Measurements from ENCODE around the gene SLC26A6. TPM values are rescaled to one million over a fixed set of nuclear protein-coding genes. Genes with fewer than 3 reads are reported as not detected.

The SLC26A6 gene
- total RNA-seq, 1 experiment from 2014 or later, result 55.1 TPM

GRCh38 chr3:48593337-48593736 lies 41.9 kb downstream of the SLC26A6 start:
- H3K4me1 ChIP-seq (ENCODE audit: control insufficient read depth in 1 of 2, insufficient read depth in 2 of 2, low read length in 2 of 2), result peaks cover 11 to 21% of the 10 kb centered on the region in 2 experiments
- CTCF ChIA-PET, result no interaction called here
- POLR2A ChIA-PET, result no interaction called here

More at GRCh38 chr3:48593337-48593736, 41.9 kb downstream of the SLC26A6 start:
- H3K79me2 ChIP-seq (ENCODE audit: insufficient read depth, low read length), result no peaks in the 10 kb centered on the region
- H3K4me3 ChIP-seq (replicated peaks in 1 of 2; ENCODE audit: low read depth in 1 of 2, low read length in 2 of 2), result no peak overlapping the region
- H2AFZ ChIP-seq (ENCODE audit: low read depth, low read length, poor library complexity, severe bottlenecking), result no peak overlapping the region
- no TSS peak for BruUV-seq (replicated peaks)
- H3K4me2 ChIP-seq (ENCODE audit: low read length), result no peak overlapping the region
- peaks cover 0 to 7% of the 10 kb centered on the region in 2 experiments; a peak in 1 of 4 replicates for H3K36me3 ChIP-seq (ENCODE audit: control insufficient read depth in 1 of 2, insufficient read depth in 2 of 2, low read length in 2 of 2)
- ATAC-seq, result no peak
- no peaks in the 10 kb centered on the region for H4K20me1 ChIP-seq (ENCODE audit: insufficient read depth)
- TF ChIP-seq CBX3 (IDR thresholded peaks at IDR 0.05; ENCODE audit: low read depth) (no peak), ZFX (IDR thresholded peaks at IDR 0.05) (no peak), ZNF274 (IDR thresholded peaks at IDR 0.05; ENCODE audit: low read depth, low read length) (no peak), EGR1 (IDR thresholded peaks at IDR 0.05; ENCODE audit: low read depth) (no peak), EZH2 (IDR thresholded peaks at IDR 0.05) (no peak), ELF1 (IDR thresholded peaks at IDR 0.05; ENCODE audit: borderline replicate concordance, low read depth) (no peak), SIN3A (IDR thresholded peaks at IDR 0.05; ENCODE audit: low read depth) (no peak), JUND (IDR thresholded peaks at IDR 0.05) (no peak), REST (IDR thresholded peaks at IDR 0.05; ENCODE audit: low read depth) (no peak), CTCF (IDR thresholded peaks at IDR 0.05 in 2 of 3, conservative IDR thresholded peaks at IDR 0.05 in 1 of 3; ENCODE audit: borderline replicate concordance in 1 of 3, insufficient read depth in 1 of 3, low read depth in 2 of 3, low read length in 2 of 3) (no peak), POLR2AphosphoS5 (IDR thresholded peaks at IDR 0.05; ENCODE audit: low read depth, low read length) (no peak), FOSL1 (IDR thresholded peaks at IDR 0.05; ENCODE audit: low read depth) (no peak), TCF7L2 (IDR thresholded peaks at IDR 0.05; ENCODE audit: borderline replicate concordance, extremely low read depth, insufficient read depth, insufficient read length) (no peak), YY1 (IDR thresholded peaks at IDR 0.05; ENCODE audit: extremely low read depth, insufficient replicate concordance, low read depth, low read length) (no peak), SRF (IDR thresholded peaks at IDR 0.05; ENCODE audit: low read depth) (no peak), ZBTB33 (IDR thresholded peaks at IDR 0.05; ENCODE audit: extremely low read depth, insufficient replicate concordance, low read length) (no peak), CEBPB (IDR thresholded peaks at IDR 0.05; ENCODE audit: low read depth) (no peak)
- H3K27me3 ChIP-seq (ENCODE audit: insufficient read depth, low read length), result no peaks in the 10 kb centered on the region
- H3K9me3 ChIP-seq (ENCODE audit: control insufficient read depth in 1 of 2, insufficient read depth in 1 of 2, low read depth in 1 of 2, low read length in 2 of 2), result no peaks in the 10 kb centered on the region
- intact Hi-C loops (cut with micrococcal nuclease), result no loop called here
- RAD21 ChIA-PET (ENCODE audit: low non-redundant PET in 1 of 2, low total read pairs in 2 of 2, uncharacterized antibody in 2 of 2, unreplicated experiment in 2 of 2), result no interaction called here
- no peak overlapping the region for H3K9ac ChIP-seq (ENCODE audit: low read length)
- H3K9me2 ChIP-seq (ENCODE audit: insufficient read depth), result no peaks in the 10 kb centered on the region
- no peak for DNase-seq (ENCODE audit: low read depth, low spot score)
- no peak overlapping the region for H3K27ac ChIP-seq (ENCODE audit: low read depth, low read length)
